Epidermal melanocyte (primary cell): Measurements from ENCODE around the gene YAF2.

Experiments used
- DNase-seq: peaks from one replicate; pipeline ENCODE4 v3.0.0; 2011; ENCODE audit warnings: low spot score; ENCODE audit not compliant: insufficient read length

Gene YAF2

GRCh38 chr12:42238240-42239140, at the start of gene YAF2:
Gene YAF2 (minus strand): TSS chr12:42238248. CDS start chr12:42238180, 68 bp downstream.
- peak; percentile 79 for DNase-seq

GRCh38 chr12:42286741-42287140, 48.7 kb upstream of the YAF2 start:
- no peak for DNase-seq

GRCh38 chr12:42285431-42285830, 47.4 kb upstream of the YAF2 start:
- no peak for DNase-seq

GRCh38 chr12:42284876-42285275, 46.8 kb upstream of the YAF2 start:
- DNase-seq, result no peak

- no peak for DNase-seq
Measured at GRCh38 chr12:42284157-42284556, 46.1 kb upstream of the YAF2 start.

- DNase-seq, result no peak
Measured at GRCh38 chr12:42283739-42284138, 45.7 kb upstream of the YAF2 start.

GRCh38 chr12:42282294-42282693, 44.2 kb upstream of the YAF2 start:
- no peak for DNase-seq

GRCh38 chr12:42281844-42282243, 43.8 kb upstream of the YAF2 start:
- no peak for DNase-seq

- no peak for DNase-seq
Measured at GRCh38 chr12:42281278-42281677, 43.2 kb upstream of the YAF2 start.

- DNase-seq, result no peak
Measured at GRCh38 chr12:42278128-42278510, 40.1 kb upstream of the YAF2 start.

GRCh38 chr12:42277396-42278127, 39.5 kb upstream of the YAF2 start:
- DNase-seq, result peak; percentile 53

GRCh38 chr12:42275499-42275898, 37.5 kb upstream of the YAF2 start:
- no peak for DNase-seq

- DNase-seq, result no peak
Measured at GRCh38 chr12:42273706-42274105, 35.7 kb upstream of the YAF2 start.

GRCh38 chr12:42270596-42270995, 32.5 kb upstream of the YAF2 start:
- DNase-seq, result no peak

- DNase-seq, result no peak
Measured at GRCh38 chr12:42267413-42268190, 29.6 kb upstream of the YAF2 start.

GRCh38 chr12:42266579-42267230, 28.7 kb upstream of the YAF2 start:
- DNase-seq, result no peak

- no peak for DNase-seq
Measured at GRCh38 chr12:42262271-42262670, 24.2 kb upstream of the YAF2 start.

- no peak for DNase-seq
Measured at GRCh38 chr12:42261708-42262107, 23.7 kb upstream of the YAF2 start.

- DNase-seq, result no peak
Measured at GRCh38 chr12:42260518-42260917, 22.5 kb upstream of the YAF2 start.

GRCh38 chr12:42259699-42260098, 21.7 kb upstream of the YAF2 start:
- no peak for DNase-seq

- no peak for DNase-seq
Measured at GRCh38 chr12:42255866-42256261, 17.8 kb upstream of the YAF2 start.
